Measurements from ENCODE around the gene PHKB.
"Not testable (repeated sequence)": the region's sequence is repeated elsewhere in the genome, so short reads cannot be mapped to it uniquely, and the experiment has no call there.

PHKB gene

DNA sequence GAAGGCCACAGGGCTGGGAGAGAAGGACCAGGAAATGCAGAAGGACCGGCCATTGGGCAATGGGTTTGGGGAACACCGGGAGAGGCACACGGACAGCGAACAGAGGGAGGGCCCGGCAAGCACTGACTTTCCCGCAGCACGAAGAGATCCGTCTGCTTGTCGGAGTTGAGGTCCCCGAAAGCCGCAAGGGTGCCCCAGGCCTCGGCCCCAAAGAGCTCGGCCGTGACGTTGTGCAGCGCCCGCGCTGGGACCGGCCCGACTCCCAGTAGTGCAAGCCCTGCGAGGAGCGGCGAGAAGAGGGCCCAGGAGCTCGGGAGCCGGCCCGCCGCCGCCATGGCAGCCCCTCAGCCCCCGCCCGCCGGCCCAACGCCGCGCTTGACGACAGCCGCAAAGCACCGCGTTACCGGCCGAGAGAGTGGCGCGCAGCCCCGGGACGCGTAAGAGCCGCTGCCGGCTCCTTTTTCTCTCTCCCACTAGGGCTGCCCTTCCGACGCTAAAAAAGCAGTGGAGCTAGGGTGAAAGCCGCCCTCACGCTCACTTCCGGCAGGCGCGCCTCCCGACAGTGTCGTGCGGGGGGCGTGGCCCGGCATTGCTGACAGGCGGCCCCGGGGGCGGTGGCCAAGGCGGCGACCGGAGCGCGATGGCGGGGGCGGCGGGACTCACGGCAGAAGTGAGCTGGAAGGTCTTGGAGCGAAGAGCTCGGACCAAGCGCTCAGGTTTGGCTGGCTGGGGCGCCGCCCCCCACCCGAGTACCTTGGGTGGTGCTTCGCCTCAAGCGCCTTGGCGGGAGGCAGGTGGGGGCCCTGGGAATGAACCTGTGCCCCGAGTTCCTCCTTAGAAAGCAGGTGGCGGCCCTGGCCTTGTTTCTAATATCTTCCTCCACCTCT, at the start of gene PHKB, which contains the start of gene ITFG1:
PHKB (plus strand) TSS at position 621 of the 887 bp plus-strand sequence; CDS start at position 641, 20 bp downstream.
ITFG1 (minus strand) TSS at position 353 of the 887 bp plus-strand sequence; CDS start at position 335, 18 bp downstream.
- DNase-seq = peak; percentile 96

DNA sequence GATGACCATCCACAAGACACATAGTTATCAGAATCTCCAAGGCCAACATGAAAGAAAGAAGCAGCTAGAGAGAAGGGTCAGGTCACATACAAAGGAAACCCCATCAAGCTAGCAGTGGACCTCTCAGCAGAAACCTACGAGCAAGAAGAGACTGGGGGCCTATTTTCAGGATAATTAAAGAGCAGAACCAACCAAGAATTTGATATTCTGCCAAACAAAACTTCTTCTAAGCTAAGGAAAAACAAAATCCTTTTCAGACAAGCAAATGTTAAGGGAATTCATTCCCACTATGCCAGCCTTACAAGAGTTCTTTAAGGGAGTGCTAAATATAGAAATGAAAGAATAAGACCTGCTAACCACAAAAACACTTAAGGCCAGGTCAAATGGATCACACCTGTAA, 48.1 kb upstream of the PHKB start:
- no peak for DNase-seq

DNA sequence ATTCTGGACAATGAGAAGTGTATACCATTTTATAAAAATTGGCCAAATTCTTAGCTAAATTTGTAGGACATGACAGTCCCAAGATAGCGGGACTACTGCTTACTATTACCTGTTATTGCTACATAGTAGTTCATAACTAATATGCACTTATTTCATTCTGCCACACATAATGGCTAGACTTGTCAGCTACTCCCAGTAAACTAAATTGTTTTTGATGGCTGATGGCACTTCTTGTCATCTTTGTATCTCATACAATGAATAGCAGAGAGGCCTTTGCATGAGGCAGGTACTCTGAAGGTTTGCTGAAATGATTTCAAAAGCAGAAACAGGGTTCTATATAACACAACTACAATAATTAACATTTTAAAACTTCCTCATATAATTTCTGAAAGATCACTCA, 44.3 kb upstream of the PHKB start:
- no peak for DNase-seq

DNA sequence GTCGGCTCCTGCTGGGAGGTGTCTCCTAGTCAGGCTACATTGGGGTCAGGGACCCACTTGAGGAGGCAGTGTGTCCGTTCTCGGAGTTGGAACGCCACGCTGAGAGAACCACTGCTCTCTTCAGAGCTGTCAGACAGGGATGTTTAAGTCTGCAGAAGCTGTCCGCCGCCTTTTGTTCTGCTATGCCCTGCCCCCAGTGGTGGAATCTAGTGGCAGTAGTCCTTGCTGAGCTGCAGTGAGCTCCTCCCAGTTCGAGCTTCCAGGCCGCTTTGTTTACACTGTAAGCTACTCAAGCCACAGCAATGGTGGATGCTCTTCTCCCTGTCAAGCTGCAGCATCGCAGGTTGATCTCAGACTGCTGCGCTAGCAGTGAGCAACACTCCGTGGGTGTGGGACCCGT, 36.3 kb upstream of the PHKB start:
- no peak for DNase-seq

DNA sequence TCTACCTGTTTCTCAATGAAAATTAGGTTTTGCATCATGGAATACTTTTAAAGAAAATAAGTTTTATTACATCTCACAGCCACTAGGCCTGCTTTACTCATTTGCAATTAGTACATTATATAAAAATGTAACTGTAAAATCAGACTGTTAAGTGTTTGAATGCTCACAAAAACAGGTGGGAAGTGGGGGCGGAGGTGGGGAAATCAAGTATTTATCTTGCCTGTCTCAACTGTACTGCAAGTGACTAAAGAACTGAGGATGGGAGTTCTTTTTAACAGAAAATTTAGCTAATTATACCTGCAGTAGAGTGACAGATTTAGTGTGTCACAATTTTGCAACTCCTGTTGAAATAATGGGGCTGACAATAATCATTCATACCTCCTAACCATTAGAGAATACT, 34.3 kb upstream of the PHKB start:
- DNase-seq = no peak

DNA sequence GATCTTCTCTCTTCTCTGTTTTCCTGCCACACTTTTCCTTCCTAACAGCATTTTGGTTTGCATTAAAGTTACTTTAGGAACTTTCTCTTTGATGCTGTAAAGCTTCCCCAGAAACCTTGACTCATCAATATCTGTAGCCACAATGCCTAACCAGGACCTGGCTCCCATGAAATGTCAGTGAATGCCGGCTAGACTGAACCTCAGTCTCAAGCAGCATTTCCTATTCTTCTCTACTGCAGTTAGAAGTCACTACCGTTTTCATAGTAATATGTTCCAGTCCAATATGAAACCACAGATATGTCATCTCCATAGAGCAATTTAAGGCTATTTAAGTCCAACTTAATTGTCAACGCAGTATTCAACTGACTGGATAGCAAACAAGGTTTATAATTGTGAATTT, 29.2 kb upstream of the PHKB start:
- no peak for DNase-seq

DNA sequence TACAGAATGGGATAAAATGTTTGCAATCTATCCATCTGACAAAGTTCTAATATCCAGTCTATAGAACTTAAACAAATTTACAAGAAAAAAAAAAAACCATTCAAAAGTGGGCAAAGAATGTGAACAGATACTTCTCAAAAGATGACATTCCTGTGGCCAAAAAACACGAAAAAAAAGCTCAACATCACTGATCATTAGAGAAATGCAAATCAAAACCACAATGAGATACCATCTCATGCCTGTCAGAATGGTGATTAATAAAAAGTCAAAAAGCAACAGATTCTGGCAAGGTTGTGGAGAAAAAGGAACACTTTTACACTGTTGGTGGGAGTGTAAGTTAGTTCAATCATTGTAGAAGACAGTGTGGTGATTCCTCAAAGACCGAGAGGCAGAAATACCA, 26.9 kb upstream of the PHKB start:
- not testable (repeated sequence) for DNase-seq

DNA sequence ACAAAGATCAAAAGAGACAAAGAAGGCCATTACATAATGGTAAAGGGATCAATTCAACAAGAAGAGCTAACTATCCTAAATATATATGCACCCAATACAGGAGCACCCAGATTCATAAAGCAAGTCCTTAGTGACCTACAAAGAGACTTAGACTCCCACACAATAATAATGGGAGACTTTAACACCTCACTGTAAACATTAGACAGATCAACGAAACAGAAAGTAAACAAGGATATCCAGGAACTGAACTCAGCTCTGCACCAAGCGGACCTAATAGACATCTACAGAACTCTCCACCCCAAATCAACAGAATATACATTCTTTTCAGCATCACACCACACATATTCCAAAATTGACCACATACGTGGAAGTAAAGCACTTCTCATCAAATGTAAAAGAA, 21.1 kb upstream of the PHKB start:
- not testable (repeated sequence) for DNase-seq

DNA sequence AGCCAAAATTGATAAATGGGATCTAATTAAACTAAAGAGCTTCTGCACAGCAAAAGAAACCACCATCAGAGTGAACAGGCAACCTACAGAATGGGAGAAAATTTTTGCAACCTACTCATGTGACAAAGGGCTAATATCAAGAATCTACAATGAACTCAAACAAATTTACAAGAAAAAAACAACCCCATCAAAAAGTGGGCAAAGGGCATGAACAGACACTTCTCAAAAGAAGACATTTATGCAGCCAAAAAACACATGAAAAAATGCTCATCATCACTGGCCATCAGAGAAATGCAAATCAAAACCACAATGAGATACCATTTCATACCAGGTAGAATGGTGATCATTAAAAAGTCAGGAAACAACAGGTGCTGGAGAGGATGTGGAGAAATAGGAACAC, 18.2 kb upstream of the PHKB start:
- DNase-seq = not testable (repeated sequence)

DNA sequence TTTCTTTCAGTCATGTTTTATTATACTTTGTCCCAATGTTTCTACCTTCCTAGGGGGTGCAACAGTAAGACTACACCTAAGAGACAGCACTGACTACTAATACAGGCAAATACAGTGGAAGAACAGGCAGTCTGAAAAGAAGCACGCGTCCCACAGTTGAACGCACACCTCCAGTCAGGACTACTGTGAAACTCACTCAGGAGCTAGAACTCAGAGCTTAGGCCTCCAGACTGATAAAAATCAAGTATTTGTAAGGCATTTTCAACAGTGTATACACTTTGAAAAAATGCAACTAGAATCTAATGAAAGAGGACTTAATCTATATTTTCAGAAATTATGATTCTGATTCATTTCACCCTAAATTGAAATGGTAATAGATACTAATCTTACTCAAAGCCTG, 14.7 kb upstream of the PHKB start:
- no peak for DNase-seq

DNA sequence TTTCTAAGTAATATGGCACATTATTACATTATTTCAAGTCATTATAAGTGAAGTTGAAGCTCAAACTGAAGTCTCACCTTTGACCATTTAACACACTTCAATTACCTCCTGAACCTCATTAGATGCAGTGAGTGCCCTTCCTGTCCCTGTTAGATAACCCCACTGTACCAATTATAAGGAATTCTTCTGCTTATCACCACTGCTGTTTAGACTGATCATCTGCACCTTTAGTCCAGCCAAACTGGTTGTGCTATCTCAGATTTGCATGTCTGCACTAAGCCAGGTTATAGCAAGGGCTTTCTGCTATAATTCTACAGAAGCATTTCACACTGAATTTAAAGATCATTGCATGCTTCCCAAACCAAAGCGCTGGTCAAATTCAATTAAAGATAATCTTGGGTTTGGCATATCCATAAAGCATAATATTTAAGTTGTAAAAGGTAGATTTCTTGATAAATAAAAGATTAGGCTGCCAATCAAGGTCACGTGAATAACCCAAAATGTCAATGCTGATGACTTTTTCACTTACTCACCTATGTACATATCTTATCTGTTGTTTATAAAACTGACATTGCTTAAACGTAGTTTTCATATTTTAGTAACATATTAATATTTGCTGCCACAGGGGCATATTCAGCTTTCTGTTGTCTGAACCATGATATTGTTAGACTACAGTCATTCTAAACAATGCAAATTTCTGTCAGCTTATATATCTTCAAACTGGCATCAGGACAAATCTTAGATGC, 12.1 kb upstream of the PHKB start:
- DNase-seq = no peak

DNA sequence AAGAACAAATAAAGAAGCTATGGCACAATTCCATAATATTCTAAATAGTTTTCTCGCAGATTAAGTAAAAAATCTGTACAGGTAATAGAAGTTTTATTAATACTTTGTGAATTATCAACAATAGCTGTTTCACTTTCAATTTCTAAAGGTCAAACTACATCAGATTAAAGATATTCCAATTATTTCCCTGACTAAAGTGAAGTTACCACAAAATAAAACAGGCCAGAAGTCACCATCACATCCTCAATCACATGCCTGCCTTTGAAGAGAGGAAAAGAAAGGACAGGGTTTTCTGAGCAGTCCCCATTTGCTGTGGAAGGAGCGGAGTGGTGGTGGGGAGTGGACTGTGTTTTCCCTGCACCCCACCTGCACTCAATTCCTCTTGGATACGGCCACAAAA, 11.3 kb upstream of the PHKB start:
- no peak for DNase-seq

DNA sequence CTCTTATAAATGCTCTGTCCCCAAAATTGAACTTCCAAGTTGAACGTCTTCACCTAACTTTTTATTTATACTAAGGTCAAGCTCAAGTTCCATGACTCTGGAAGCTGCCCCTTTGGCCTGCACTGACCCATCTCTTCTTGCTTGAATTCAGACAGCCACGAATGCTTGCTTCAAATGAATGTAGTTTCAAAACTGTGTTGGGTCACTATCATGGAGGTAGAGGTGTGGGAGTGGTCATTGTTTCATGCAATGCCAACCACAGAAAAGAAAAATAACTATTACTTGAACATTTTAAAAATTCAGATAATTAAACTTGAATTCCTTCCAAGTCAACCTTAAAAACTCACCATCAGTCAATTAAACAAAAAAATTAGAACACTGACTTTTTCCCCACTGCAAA, 2.8 kb upstream of the PHKB start:
- no peak for DNase-seq

DNA sequence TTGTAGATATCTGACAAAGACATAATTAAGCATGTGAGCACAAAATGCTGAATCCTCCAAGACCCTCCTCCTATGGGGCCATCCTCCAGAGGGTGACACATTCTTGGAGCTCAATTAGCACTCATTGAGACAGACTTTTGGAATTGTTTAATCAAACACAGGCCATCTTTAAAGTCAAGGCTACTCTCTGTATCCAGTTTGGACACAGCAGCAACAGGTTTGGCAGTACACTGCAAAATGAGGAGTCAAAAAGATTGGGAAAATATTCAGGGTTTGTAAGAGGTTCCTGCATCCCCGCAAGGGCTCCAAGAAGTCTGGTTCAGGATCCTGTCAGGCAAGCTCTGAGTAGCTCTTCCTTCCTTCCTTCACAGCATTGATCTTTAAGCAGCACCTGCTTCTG, 1.5 kb upstream of the PHKB start:
- no peak for DNase-seq

DNA sequence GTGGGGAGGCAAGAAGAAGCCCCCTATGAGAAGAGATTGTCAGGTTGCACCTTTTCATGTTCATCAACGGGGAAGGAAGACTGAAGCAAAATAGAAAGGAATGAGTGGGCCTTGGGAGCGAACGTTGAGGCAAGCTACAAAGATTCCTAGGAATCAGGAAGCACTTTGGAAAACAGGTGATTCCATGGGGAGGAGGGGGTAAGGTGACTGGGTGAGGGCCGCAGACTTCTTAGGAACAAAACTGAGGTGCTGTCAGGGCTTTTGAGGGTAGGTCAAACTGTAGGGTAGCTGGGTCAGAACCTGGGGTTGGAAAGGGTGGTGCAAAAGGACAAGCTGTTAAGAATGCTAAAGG, 796 bp upstream of the PHKB start:
- DNase-seq = no peak

DNA sequence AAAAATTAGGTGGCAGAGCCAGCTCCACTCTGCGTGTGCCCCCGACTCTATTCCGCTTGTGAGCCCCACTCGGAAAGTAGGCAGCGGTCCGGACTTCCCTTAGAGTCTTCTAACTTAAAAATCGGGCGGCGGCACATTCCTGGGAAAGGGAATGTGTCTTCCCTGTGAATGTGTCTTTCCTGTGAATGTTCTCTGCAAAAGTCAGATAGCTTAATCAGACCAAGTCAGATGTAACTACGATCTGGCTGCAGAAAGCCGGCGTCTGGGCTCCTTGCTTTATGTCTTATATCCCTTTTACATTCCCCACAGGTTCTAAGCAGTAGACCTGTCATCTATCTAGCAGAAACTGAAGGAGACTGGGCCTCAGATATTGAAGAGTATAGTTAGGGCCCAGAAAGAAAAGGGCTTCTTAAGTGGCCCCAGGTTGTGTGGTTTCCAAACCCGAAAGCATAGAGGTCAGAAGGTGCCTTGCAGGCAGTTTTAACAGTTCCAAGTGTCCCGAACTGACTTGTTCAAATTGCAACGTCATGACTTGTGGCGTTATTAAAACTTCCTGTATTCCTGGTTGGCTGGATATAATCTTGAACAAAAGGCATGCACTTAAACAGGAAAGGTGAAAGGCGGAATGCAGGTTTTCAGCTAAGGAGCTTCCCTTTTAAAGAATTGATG, 601 bp downstream of the PHKB start:
- DNase-seq = no peak

DNA sequence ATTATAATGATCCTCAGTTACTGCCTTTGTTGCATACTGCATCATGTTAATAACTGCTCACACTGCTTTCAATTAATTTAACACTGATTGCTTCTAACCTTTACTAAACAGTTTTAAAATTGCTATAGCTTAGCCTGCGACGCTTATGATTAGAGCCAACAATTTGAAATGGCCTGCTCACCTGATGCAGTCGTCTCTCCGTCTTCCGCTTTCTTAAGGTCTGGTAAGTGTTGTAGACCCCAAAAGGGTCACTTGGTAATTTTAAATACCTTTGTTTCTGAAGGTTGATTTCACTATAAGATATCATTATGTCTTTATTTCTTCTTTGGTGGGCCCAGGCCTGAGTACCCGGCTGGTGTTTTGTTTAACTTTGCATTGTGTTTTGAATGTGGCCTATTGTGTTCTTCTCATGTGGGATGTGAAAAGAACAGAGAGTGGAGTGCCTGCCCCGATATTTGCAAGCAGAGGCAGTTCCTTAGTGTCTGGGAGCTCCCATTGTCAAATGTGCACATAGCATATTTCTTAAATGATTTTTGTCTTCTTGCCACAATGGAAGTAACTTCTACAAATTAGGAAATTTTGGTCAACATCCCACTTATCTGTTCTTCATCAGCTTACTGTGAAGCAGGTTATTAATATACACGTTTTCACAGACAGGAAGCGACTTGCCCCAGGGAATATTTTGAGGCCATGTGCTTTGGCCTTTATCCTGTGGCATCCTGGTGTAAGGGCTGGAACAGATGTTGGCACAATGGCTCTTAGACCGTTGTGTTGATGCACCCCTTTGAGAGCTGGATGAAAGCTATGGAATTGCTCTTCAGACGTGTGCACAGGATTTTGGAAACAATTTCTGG, 2.9 kb downstream of the PHKB start:
- no peak for DNase-seq

DNA sequence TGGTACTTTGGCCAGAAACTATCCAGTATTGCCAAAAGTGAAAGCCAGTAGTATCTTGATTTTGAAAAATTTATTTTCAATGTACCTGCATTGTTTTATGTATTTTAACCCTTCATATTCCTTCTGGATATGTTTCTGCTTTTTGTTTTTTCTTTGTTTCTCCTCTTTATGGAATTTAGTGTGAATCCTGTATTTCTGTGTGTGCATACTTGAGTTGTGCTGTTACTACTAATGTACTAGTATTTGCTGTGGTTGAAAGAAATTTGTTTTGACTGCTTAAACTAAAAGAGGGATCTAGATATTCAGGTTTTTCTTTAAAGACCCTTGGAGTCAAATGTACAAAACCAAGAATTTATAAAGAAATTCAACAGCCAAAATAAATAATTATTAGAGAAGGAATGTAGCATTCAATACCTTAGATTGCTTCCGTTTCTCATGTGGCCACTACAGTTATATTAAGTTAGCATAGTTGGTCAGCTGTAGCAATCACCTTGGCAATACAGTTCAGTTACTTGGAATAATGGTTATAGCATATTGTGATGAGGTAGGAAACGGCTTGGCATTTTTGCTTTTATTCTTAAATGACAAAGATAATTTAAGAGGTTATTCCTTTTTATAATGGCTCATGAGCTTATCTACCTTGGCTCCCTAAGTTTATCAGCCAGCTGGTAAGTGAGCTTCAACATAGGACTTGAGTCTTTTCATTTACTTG, 4.9 kb downstream of the PHKB start:
- no peak for DNase-seq

DNA sequence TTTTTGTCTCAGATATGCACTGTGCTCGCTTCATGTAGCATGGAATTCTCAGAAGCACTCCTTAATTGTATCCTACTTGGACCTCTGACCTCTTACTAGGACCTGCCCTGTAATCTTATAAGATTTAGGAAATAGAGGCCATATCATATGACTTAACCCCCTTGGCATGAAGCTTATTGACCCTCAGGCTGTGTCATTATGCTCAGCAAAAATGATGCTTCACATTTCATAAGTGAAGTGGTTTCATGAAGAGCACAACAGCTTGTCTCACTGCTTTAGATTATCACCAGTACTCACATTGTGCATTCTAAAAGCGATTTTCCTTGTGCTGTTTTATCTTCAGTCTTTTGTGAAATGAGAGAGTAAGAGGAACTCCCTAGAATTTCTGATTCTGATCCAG, 6.4 kb downstream of the PHKB start:
- no peak for DNase-seq

DNA sequence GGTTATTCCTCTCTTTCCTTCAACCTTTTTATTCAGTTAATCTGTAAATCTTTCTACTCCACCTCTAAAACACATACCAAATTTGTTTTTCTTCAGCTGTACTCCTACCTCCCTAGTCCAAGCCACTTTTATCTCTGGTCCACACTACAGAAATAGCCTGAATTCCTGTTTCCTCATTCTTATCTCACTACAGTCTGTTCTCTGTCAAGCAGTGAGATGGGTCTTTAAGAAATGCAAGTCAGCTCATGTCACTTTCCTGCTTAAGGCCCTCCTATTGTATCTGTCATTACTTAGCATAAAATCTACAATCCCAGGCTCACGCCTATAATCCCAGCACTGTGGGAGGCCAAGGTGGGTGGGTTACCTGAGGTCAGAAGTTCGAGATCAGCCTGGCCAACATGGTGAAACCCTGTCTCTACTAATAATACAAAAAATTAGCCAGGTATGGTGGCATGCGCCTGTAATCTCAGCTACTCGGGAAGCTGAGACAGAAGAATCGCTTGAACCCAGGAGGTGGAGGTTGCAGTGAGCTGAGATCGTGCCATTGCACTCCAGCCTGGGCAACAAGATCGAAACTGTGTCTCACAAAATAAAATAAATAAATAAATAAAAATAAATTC, 7.0 kb downstream of the PHKB start:
- not testable (repeated sequence) for DNase-seq

DNA sequence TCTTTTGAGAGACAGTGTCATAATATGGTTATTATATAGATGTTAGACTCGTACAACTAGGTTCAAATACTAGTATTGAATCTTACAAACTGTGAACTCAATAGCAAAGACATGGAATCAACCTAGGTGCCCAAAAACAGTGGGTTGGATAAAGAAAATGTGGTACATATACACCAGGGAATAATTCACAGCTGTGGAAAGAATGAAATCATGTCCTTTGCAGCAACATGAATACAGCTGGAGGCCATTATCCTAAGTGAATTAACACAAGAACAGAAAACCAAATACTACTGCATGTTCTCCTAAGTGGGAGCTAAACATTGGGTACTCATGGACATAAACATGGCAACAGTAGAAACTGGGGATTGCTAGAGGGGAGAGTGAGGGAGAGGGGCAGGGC, 8.1 kb downstream of the PHKB start:
- DNase-seq = no peak

DNA sequence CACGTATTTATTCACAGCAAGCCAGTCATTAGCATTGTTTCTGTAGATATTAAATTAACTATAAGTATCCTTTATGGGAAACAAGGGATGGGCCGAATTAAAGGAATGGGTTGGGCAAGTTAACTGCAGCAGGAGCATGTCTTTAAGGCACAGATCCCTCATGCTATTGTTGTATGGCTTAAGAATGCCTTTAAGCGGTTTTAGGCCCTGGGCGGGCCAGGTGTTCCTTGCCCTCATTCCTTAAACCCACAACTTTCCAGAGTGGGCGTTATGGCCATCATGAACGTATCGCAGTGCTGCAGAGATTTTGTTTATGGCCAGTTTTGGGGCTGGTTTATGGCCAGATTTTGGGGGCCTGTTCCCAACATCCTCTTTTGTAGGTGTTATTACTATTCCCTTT, 9.1 kb downstream of the PHKB start:
- DNase-seq = no peak
